ENCODE measurements around the gene RBM44.

DNA sequence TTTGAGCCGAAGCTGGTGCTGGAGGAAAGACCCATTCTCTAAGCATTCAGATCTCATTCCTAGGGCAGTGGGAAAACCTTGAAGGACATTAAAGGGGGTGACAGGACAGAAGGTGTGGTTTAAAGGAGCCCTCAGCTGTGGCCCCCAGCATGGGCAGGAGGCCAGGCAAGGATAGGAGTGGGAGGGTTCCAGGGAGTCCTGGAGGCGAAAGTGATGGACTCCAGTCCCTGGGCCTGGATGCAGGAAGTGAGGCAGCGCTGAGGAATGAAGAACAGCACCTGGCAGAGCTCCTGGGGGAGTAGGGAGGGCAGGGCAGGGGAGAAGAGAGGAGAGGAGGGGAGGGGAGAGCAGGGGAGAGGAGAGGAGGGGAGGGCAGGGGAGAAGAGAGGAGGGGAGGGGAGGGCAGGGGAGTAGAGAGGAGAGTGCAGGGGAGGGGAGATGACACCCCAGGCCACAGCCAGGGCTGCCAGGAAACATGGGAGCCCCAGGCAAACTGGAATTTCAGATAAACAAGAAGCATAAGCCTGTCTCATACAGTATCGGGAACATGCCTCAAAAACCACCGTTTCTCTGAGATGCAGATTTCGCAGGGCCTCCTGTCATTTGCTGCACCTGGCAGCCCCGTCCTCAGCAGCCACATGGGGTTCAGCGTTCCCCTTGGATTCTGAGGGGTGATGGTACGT lies 66.5 kb downstream of the RBM44 start:
- TF ChIP-seq, protein P1, sequence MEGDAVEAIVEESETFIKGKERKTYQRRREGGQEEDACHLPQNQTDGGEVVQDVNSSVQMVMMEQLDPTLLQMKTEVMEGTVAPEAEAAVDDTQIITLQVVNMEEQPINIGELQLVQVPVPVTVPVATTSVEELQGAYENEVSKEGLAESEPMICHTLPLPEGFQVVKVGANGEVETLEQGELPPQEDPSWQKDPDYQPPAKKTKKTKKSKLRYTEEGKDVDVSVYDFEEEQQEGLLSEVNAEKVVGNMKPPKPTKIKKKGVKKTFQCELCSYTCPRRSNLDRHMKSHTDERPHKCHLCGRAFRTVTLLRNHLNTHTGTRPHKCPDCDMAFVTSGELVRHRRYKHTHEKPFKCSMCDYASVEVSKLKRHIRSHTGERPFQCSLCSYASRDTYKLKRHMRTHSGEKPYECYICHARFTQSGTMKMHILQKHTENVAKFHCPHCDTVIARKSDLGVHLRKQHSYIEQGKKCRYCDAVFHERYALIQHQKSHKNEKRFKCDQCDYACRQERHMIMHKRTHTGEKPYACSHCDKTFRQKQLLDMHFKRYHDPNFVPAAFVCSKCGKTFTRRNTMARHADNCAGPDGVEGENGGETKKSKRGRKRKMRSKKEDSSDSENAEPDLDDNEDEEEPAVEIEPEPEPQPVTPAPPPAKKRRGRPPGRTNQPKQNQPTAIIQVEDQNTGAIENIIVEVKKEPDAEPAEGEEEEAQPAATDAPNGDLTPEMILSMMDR (IDR thresholded peaks at IDR 0.05 in 4 of 5, conservative IDR thresholded peaks at IDR 0.05 in 1 of 5), result no peak
- no peak for TF ChIP-seq POLR2A (IDR thresholded peaks at IDR 0.05)

All from gastrocnemius medialis (tissue), 4 donors.